CD4-positive, alpha-beta T cell treated with Interleukin-21 for 1 hour (primary cell): Measurements from ENCODE around the gene ALMS1.
"Not testable (repeated sequence)": the region's sequence is repeated elsewhere in the genome, so short reads cannot be mapped to it uniquely, and the experiment has no call there.

Source experiments
- DNase-seq: peaks from one replicate; pipeline ENCODE4 v3.0.0-alpha.2; 2020

The ALMS1 gene

DNA sequence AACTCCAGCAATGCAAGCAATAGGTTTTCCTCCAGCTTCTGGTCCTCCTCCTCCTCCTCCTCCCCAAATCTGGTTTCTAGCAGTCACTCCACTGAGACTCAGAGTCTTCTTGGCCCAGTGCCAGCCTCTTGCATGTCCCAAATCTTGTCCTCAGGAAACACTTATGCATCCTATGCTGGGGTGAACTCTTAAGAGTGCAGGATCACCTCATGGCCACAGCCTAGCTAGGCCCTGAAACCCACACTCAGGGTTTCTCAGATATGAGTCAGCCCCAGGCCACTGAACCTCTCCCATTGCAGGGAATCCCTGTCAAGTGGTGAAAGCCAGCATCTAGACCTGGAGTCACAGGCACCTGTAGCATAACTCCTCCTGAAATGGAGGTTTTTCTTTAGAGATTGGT is 238.4 kb downstream of the ALMS1 start:
- not testable (repeated sequence) for DNase-seq

- not testable (repeated sequence) for DNase-seq
Observed at GRCh38 chr2:73624625-73625024, 239.0 kb downstream of the ALMS1 start.

DNA sequence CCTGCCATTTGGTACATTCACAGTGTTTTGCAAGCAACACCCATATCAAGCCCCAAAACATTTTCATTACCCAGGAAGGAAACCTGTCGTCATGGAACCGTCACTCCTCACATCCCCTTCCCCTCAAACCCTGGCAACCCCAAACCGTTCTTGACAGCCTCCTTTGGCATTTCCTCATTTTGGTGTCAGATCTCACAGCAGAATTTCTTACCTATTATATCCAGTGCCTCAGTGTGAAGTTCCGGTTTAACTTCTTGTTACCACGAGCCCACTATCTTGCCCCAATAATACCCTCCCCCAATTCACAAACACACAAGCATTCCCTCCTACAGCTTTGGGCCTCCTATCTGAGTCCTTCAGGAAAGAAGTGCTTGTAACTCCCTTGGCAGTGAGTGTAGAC is 240.6 kb downstream of the ALMS1 start:
- DNase-seq = not testable (repeated sequence)

GRCh38 chr2:73628493-73628892 is 242.9 kb downstream of the ALMS1 start:
- not testable (repeated sequence) for DNase-seq

DNA sequence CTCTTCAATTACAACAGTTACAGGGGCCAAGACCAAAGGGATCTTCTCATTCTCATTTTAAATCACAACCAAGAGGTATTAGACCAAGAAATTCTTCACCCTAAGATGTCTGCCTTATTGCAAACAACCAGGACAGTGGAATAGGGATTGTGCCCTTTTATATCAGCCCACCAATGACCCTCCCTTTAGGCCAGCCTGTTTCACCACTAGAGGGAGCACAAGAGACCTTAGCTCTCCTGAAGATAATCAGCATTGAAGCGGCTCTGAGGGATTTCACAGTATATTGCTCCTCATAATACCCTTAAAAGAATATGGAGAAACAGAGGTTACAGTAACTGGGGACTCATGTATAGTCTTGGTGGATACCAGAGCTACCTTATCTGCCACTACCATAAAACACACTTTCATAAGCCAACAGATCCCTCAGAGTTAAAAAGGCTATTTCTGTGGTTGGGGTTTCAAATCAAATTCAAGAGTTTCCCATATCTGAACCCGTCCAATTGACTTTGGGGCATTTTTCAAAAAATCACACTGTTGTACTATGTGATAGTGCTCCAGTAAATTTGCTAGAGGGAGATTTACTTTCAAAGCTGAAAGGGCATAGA is 245.1 kb downstream of the ALMS1 start:
- DNase-seq = peak; percentile 10

DNA sequence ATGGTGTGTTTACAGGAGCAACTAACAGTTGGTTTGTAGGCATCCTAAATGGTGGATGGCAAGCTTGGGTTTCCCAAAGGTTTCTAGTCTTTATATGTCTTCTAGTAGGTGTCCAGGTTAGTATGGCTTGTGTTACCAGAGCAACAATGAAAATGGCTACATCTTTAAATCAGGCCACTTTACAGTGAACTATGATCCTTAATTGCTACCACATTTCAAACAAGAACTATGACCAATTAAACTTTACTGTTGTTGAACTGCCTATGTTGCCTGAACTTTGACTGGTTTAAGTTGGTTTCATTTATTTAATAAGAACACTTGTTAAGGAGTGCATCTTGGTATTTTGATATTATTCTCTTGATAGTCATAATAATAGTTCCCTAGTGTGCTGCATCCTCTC is 251.3 kb downstream of the ALMS1 start:
- not testable (repeated sequence) for DNase-seq

DNA sequence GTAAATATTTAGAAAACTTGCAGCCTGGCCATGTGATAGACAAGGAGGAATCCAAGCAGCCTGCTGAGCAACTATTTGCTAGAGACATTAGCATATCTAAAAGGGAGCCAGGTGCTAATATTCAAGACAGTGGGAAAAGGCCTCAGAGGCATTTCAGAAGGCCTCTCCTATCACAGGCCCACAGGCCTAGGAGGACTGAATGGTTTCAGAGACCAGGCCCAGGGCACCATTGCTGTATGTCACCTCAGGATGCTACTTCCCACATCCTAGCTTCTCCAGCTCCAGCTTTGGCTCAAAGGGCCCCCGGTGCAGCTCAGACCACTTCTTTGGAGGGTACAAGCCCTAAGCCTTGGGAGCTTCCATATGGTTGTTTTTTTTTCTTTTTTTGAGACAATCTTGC is 252.8 kb downstream of the ALMS1 start:
- DNase-seq = no peak

DNA sequence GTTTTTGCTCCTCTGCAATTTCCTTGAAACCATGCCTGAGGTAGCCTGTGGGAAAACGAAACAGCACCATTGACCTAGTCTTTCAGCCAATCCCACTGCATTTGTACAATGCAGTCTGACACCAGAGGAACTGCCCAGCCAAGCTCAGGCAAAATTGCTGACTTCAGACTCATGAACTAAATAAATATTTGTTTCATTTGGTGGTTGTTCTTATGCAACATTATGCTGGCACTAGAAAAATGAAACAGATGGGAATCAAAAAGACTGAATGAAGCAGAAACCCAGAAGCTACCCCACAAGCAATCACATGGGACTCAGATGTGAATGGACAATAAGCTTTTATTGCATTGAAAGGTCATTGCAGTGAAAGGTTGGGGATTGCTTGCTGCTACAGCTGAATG is 254.9 kb downstream of the ALMS1 start:
- no peak for DNase-seq

GRCh38 chr2:73640946-73641766 is 255.5 kb downstream of the ALMS1 start:
- DNase-seq = no peak

DNA sequence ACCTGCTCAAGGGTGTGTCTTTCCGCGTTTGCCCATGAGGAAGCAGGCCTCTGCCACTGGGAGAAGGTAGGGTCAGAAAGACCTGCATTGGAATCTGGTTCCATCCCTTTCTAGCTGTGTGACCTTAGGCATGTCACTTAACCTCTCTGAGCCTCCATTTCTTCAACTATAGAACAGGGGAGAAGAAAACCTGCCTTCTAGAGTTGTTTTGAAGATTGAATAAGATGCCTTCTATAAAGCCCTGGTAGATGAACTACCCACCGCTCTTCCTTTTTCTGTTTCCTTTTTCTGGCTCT is 256.1 kb downstream of the ALMS1 start:
- DNase-seq = no peak

DNA sequence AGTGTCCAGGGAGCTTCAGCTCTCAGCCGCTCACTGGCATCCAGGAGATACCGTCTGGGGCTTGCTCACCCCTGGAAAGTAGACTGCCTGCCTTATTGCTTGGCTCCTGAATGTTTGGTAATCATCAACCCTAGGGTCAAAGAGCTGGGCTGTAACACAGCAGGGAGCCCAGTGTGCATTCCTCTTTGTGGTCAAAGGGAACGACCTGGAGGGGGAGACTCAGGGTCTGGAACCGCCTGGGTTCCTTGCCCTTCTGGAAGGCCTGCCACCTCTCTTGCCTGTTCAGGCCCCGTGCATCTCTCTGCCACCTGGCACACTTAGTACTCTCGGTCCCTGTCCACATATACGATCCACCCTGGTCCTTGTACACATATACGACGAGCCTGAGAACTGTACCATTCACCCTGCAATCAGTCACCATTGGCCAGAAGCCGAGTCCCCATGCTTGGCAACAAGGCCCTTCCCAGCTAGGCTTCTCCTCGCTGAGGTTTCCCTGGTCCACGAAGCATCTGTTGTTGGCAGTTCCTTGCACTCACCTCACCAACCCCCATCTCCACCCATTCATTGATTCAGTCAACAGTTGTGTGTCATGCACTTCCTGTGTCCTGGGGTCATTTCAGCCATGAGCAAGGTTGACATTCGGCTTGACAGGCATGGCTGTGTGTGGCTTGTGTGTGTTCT is 256.8 kb downstream of the ALMS1 start, which contains the start of gene NAT8:
Gene NAT8 (minus strand): TSS at position 85 of the 681 bp plus-strand sequence. CDS start 794 bp downstream, outside the sequence.
- no peak for DNase-seq

DNA sequence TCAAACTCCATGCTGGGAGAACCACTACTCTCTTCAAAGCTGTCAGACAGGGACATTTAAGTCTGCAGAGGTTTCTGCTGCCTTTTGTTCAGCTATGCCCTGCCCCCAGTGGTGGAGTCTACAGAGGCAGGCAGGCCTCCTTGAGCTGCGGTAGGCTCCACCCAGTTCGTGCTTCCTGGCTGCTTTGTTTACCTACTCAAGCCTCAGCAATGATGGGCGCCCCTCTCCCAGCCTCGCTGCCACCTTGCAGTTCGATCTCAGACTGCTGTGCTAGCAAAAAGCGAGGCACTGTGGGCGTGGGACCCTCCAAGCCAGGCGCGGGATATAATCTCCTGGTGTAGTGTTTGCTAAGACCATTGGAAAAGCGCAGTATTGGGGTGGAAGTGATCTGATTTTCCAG is 262.1 kb downstream of the ALMS1 start:
- DNase-seq = not testable (repeated sequence)

- DNase-seq = no peak
Observed at GRCh38 chr2:73651591-73652230, 266.1 kb downstream of the ALMS1 start.

GRCh38 chr2:73652348-73652747 is 266.7 kb downstream of the ALMS1 start:
- no peak for DNase-seq

- DNase-seq = no peak
Observed at GRCh38 chr2:73654175-73654574, 268.5 kb downstream of the ALMS1 start.
